Measurements from ENCODE around the gene ADCY2.

Gene ADCY2

GRCh38 chr5:7473668-7474215, 77.8 kb downstream of the ADCY2 start:
- Mint-ChIP-seq H3K36me3 (ENCODE audit: insufficient read depth) (no peaks in the 10 kb centered on the region), H3K4me1 (ENCODE audit: low read depth in 2 of 2) (no peaks in the 10 kb centered on the region), H3K4me3 (no peak overlapping the region), H3K9me3 (peaks cover 6 to 24% of the 10 kb centered on the region in 2 donors), H3K27ac (no peak overlapping the region), H3K27me3 (no peaks in the 10 kb centered on the region)
- no peak for ATAC-seq (replicated peaks)
- DNase-seq: no peak

GRCh38 chr5:7474821-7475403, 79.0 kb downstream of the ADCY2 start:
- H3K27ac Mint-ChIP-seq: no peak overlapping the region
- no peaks in the 10 kb centered on the region for H3K4me1 Mint-ChIP-seq (ENCODE audit: low read depth in 2 of 2)
- H3K27me3 Mint-ChIP-seq: no peaks in the 10 kb centered on the region
- H3K4me3 Mint-ChIP-seq: no peak overlapping the region
- no peaks in the 10 kb centered on the region for H3K36me3 Mint-ChIP-seq (ENCODE audit: insufficient read depth)
- no peak for DNase-seq
- peaks cover 6 to 24% of the 10 kb centered on the region in 2 donors for H3K9me3 Mint-ChIP-seq
- no peak for ATAC-seq (replicated peaks)

GRCh38 chr5:7478459-7478858, 82.5 kb downstream of the ADCY2 start:
- Mint-ChIP-seq H3K4me1 (ENCODE audit: low read depth in 2 of 2) (no peaks in the 10 kb centered on the region), H3K9me3 (peaks cover 6 to 18% of the 10 kb centered on the region in 2 donors), H3K27me3 (no peaks in the 10 kb centered on the region), H3K4me3 (no peak overlapping the region), H3K27ac (no peak overlapping the region), H3K36me3 (ENCODE audit: insufficient read depth) (no peaks in the 10 kb centered on the region)
- ATAC-seq (replicated peaks): no peak
- no peak for DNase-seq

- Mint-ChIP-seq H3K4me1 (ENCODE audit: low read depth in 2 of 2) (no peaks in the 10 kb centered on the region), H3K4me3 (no peak overlapping the region), H3K27ac (no peak overlapping the region), H3K9me3 (peaks cover 12 to 26% of the 10 kb centered on the region in 2 donors), H3K27me3 (no peaks in the 10 kb centered on the region), H3K36me3 (ENCODE audit: insufficient read depth) (no peaks in the 10 kb centered on the region)
- DNase-seq: no peak
- no peak for ATAC-seq (replicated peaks)
Observed at GRCh38 chr5:7488734-7489133, 92.8 kb downstream of the ADCY2 start.

GRCh38 chr5:7492371-7492770, 96.4 kb downstream of the ADCY2 start:
- no peaks in the 10 kb centered on the region for H3K4me1 Mint-ChIP-seq (ENCODE audit: low read depth in 2 of 2)
- no peak for ATAC-seq (replicated peaks)
- H3K27ac Mint-ChIP-seq: no peak overlapping the region
- H3K9me3 Mint-ChIP-seq: peaks cover 9 to 18% of the 10 kb centered on the region in 2 donors
- no peak for DNase-seq
- no peaks in the 10 kb centered on the region for H3K36me3 Mint-ChIP-seq (ENCODE audit: insufficient read depth)
- no peak overlapping the region for H3K4me3 Mint-ChIP-seq
- H3K27me3 Mint-ChIP-seq: no peaks in the 10 kb centered on the region

- Mint-ChIP-seq H3K36me3 (ENCODE audit: insufficient read depth) (no peaks in the 10 kb centered on the region), H3K4me3 (no peak overlapping the region), H3K27ac (no peak overlapping the region), H3K27me3 (no peaks in the 10 kb centered on the region), H3K9me3 (peaks cover 9 to 18% of the 10 kb centered on the region in 2 donors), H3K4me1 (ENCODE audit: low read depth in 2 of 2) (no peaks in the 10 kb centered on the region)
- no peak for ATAC-seq (replicated peaks)
- DNase-seq: no peak
Observed at GRCh38 chr5:7493081-7493480, 97.1 kb downstream of the ADCY2 start.

GRCh38 chr5:7493622-7494021, 97.7 kb downstream of the ADCY2 start:
- Mint-ChIP-seq H3K4me3 (no peak overlapping the region), H3K4me1 (ENCODE audit: low read depth in 2 of 2) (no peaks in the 10 kb centered on the region), H3K27me3 (no peaks in the 10 kb centered on the region), H3K36me3 (ENCODE audit: insufficient read depth) (no peaks in the 10 kb centered on the region), H3K9me3 (peaks cover 9 to 12% of the 10 kb centered on the region in 2 donors), H3K27ac (no peak overlapping the region)
- DNase-seq (no peak), ATAC-seq (replicated peaks) (no peak)

GRCh38 chr5:7494481-7495130, 98.7 kb downstream of the ADCY2 start:
- Mint-ChIP-seq H3K9me3 (peaks cover 2 to 6% of the 10 kb centered on the region in 2 donors), H3K4me3 (no peak overlapping the region), H3K36me3 (ENCODE audit: insufficient read depth) (no peaks in the 10 kb centered on the region), H3K27ac (no peak overlapping the region), H3K27me3 (no peaks in the 10 kb centered on the region), H3K4me1 (ENCODE audit: low read depth in 2 of 2) (no peaks in the 10 kb centered on the region)
- no peak for ATAC-seq (replicated peaks)
- no peak for DNase-seq

- H3K4me1 Mint-ChIP-seq (ENCODE audit: low read depth in 2 of 2): no peaks in the 10 kb centered on the region
- no peak for DNase-seq
Observed at GRCh38 chr5:7495131-7495517, 99.2 kb downstream of the ADCY2 start.

GRCh38 chr5:7500256-7500655, 104.3 kb downstream of the ADCY2 start:
- DNase-seq (no peak), ATAC-seq (replicated peaks) (no peak)
- H3K9me3 Mint-ChIP-seq: peaks cover 8 to 11% of the 10 kb centered on the region in 2 donors
- H3K4me3 Mint-ChIP-seq: no peak overlapping the region
- H3K4me1 Mint-ChIP-seq (ENCODE audit: low read depth in 2 of 2): no peaks in the 10 kb centered on the region
- H3K27ac Mint-ChIP-seq: no peak overlapping the region
- H3K36me3 Mint-ChIP-seq (ENCODE audit: insufficient read depth): no peaks in the 10 kb centered on the region
- no peaks in the 10 kb centered on the region for H3K27me3 Mint-ChIP-seq

More at GRCh38 chr5:7495131-7495517, 99.2 kb downstream of the ADCY2 start:
- Mint-ChIP-seq H3K27me3 (no peaks in the 10 kb centered on the region), H3K27ac (no peak overlapping the region), H3K36me3 (ENCODE audit: insufficient read depth) (no peaks in the 10 kb centered on the region), H3K4me3 (no peak overlapping the region), H3K9me3 (peaks cover 0 to 6% of the 10 kb centered on the region in 2 donors)
- no peak for ATAC-seq (replicated peaks)

- ATAC-seq (replicated peaks) (no peak), DNase-seq (no peak)
- Mint-ChIP-seq H3K27me3 (no peaks in the 10 kb centered on the region), H3K36me3 (ENCODE audit: insufficient read depth) (no peaks in the 10 kb centered on the region), H3K27ac (no peak overlapping the region), H3K4me1 (ENCODE audit: low read depth in 2 of 2) (no peaks in the 10 kb centered on the region), H3K4me3 (no peak overlapping the region), H3K9me3 (peaks cover 8 to 11% of the 10 kb centered on the region in 2 donors)
Observed at GRCh38 chr5:7501061-7501460, 105.1 kb downstream of the ADCY2 start.

- Mint-ChIP-seq H3K4me3 (no peak overlapping the region), H3K36me3 (ENCODE audit: insufficient read depth) (no peaks in the 10 kb centered on the region), H3K9me3 (peaks cover 8 to 11% of the 10 kb centered on the region in 2 donors)
Observed at GRCh38 chr5:7503564-7503963, 107.6 kb downstream of the ADCY2 start.

GRCh38 chr5:7515284-7515914, 119.5 kb downstream of the ADCY2 start:
- H3K27me3 Mint-ChIP-seq: no peaks in the 10 kb centered on the region
- H3K9me3 Mint-ChIP-seq: peaks cover 4 to 12% of the 10 kb centered on the region in 2 donors
- no peaks in the 10 kb centered on the region for H3K4me1 Mint-ChIP-seq (ENCODE audit: low read depth in 2 of 2)
- DNase-seq (no peak), ATAC-seq (replicated peaks) (no peak)
- H3K27ac Mint-ChIP-seq: no peak overlapping the region
- H3K36me3 Mint-ChIP-seq (ENCODE audit: insufficient read depth): no peaks in the 10 kb centered on the region
- no peak overlapping the region for H3K4me3 Mint-ChIP-seq

More at GRCh38 chr5:7503564-7503963, 107.6 kb downstream of the ADCY2 start:
- H3K4me1 Mint-ChIP-seq (ENCODE audit: low read depth in 2 of 2): no peaks in the 10 kb centered on the region
- ATAC-seq (replicated peaks) (no peak), DNase-seq (no peak)
- no peaks in the 10 kb centered on the region for H3K27me3 Mint-ChIP-seq
- H3K27ac Mint-ChIP-seq: no peak overlapping the region

GRCh38 chr5:7516253-7516652, 120.3 kb downstream of the ADCY2 start:
- Mint-ChIP-seq H3K36me3 (ENCODE audit: insufficient read depth) (no peaks in the 10 kb centered on the region), H3K4me3 (no peak overlapping the region), H3K27ac (no peak overlapping the region), H3K27me3 (no peaks in the 10 kb centered on the region), H3K9me3 (peaks cover 4 to 18% of the 10 kb centered on the region in 2 donors), H3K4me1 (ENCODE audit: low read depth in 2 of 2) (no peaks in the 10 kb centered on the region)
- no peak for DNase-seq
- ATAC-seq (replicated peaks): no peak

Measured in effector memory CD8-positive, alpha-beta T cell (primary cell).